Activated CD4-positive, alpha-beta memory T cell treated with anti-CD3 and anti-CD28 coated beads, Interleukin-2, amount 10 ng/mL, durations not matched to agents 7 days and 5 days (primary cell): Measurements from ENCODE around the gene ME1. TPM values are rescaled to one million over a fixed set of nuclear protein-coding genes. Genes with fewer than 3 reads are reported as not detected.
"Not testable (repeated sequence)": the region's sequence is repeated elsewhere in the genome, so short reads cannot be mapped to it uniquely, and the experiment has no call there.

Experiments used
- CTCF ChIA-PET: fragments of 350-600 bp; sonication (Branson Sonifier 250); formaldehyde crosslinking; loops from one replicate; lab custom pipeline; 2021; ENCODE audit warnings: antibody characterized with exemption, inconsistent platforms; lab: Charles Lee
- POLR2A ChIA-PET: fragments of 350-600 bp; sonication (Branson Sonifier 250); formaldehyde crosslinking; loops from one replicate; lab custom pipeline; 2021; ENCODE audit warnings: antibody characterized with exemption; lab: Charles Lee
- DNase-seq: peaks from one replicate; pipeline ENCODE4 v3.0.0-alpha.2; 2020
- H3K27ac Mint-ChIP-seq: one replicate; pipeline ENCODE4 v1.8.0; 2021; ENCODE audit warnings: mild to moderate bottlenecking, mixed read lengths
- H3K27me3 Mint-ChIP-seq: one replicate; pipeline ENCODE4 v1.8.0; 2021; ENCODE audit warnings: mixed read lengths
- H3K36me3 Mint-ChIP-seq: one replicate; pipeline ENCODE4 v1.8.0; 2021; ENCODE audit warnings: low read depth, mixed read lengths
- H3K4me1 Mint-ChIP-seq: one replicate; pipeline ENCODE4 v1.8.0; 2021; ENCODE audit warnings: mixed read lengths
- H3K4me3 Mint-ChIP-seq: one replicate; pipeline ENCODE4 v1.8.0; 2021; ENCODE audit warnings: mild to moderate bottlenecking, mixed read lengths
- H3K9me3 Mint-ChIP-seq: one replicate; pipeline ENCODE4 v1.8.0; 2021; ENCODE audit warnings: mixed read lengths
- total RNA-seq, 2 experiments: library from RNA; stranded (reverse); gene quantifications; one replicate each; pipeline ENCODE4 v1.2.3, GENCODE V29; 2021

Gene ME1
- total RNA-seq, 2 experiments from 2014 or later = 0.10 to 0.13 TPM

DNA sequence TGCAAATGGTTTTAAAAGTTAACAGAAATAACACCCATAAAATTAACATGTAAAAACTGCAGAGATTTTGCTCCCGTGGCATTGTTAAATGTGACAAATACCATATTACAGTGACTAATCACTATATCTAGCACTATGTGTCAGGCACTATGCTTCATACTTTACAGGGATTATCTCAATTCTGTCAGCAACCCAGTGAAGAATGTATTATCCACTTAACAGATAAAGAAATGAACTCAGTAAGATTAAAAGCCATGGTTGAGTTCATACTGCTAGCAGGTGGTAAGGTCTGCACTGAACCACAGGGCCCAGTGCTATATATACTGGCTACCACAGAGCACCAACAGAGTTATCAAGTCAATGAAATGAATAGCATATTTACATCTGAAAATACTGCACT is 172.3 kb downstream of the ME1 start:
- no peaks in the 10 kb centered on the region for H3K4me1 Mint-ChIP-seq
- no peak overlapping the region for H3K27ac Mint-ChIP-seq
- H3K36me3 Mint-ChIP-seq = no peaks in the 10 kb centered on the region
- peaks cover 2% of the 10 kb centered on the region for H3K9me3 Mint-ChIP-seq
- DNase-seq = no peak
- peaks cover 4% of the 10 kb centered on the region for H3K27me3 Mint-ChIP-seq
- ChIA-PET POLR2A (no interaction called here), CTCF (no interaction called here)
- H3K4me3 Mint-ChIP-seq = no peak overlapping the region

DNA sequence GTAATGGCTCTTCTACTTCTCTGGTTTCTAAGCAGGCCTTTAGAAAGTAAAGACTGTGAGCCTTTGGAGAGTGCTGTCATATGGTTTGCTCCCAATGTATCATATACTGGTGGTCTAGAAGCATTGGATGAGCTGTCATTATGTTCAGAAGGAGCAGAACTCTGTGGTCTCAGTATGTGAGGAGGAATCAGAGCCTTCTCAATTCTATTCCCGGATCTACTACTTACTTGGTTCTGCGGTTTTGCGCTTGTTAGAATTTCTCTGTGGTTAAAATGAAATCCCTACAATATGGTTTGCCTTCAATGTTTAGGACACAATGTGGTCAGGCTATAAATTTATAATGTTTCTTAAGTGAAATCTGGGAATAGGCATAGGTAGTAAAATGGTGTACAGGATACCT is 173.1 kb downstream of the ME1 start:
- no peak for DNase-seq
- H3K4me3 Mint-ChIP-seq = no peak overlapping the region
- no peaks in the 10 kb centered on the region for H3K4me1 Mint-ChIP-seq
- ChIA-PET POLR2A (no interaction called here), CTCF (no interaction called here)
- H3K9me3 Mint-ChIP-seq = peaks cover 2% of the 10 kb centered on the region
- peaks cover 4% of the 10 kb centered on the region for H3K27me3 Mint-ChIP-seq
- H3K36me3 Mint-ChIP-seq = no peaks in the 10 kb centered on the region
- H3K27ac Mint-ChIP-seq = no peak overlapping the region

DNA sequence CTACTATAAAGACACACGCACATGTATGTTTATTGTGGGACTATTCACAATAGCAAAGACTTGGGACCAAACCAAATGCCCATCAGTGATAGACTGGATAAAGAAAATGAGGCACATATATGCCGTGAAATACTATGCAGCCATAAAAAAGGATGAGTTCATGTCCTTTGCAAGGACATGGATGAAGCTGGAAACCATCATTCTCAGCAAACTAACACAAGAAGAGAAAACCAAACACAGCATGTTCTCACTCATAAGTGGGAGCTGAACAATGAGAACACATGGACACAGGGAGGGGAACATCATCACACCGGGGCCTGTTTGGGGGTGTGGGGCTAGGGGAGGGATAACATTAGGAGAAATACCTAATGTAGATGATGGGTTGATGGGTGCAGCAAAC is 174.1 kb downstream of the ME1 start:
- H3K36me3 Mint-ChIP-seq, H3K27me3 Mint-ChIP-seq, DNase-seq, CTCF ChIA-PET, POLR2A ChIA-PET, H3K4me3 Mint-ChIP-seq, H3K4me1 Mint-ChIP-seq, H3K27ac Mint-ChIP-seq, H3K9me3 Mint-ChIP-seq: not testable (repeated sequence)

DNA sequence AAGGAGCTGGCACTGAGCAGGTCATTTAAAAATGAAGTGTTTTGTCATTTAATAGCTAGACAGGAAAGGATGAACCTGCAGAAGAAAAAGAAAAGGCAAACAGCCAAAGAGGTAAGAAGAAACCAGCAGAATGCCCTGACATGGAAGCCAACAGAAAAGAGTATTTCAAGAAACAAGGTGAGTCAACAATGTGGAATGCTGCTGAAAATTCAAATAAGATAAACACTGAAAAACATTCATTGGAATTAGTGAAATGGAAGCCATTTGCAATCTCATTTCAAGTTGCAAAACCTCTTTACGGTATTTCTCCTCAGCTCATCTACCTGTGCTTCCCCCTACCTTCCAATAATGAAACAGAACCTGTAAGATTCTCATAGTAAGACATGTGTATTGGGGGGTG is 178.1 kb downstream of the ME1 start:
- POLR2A ChIA-PET = no interaction called here
- H3K4me1 Mint-ChIP-seq = no peaks in the 10 kb centered on the region
- CTCF ChIA-PET = no interaction called here
- no peaks in the 10 kb centered on the region for H3K9me3 Mint-ChIP-seq
- no peak overlapping the region for H3K4me3 Mint-ChIP-seq
- H3K36me3 Mint-ChIP-seq = no peaks in the 10 kb centered on the region
- no peak overlapping the region for H3K27ac Mint-ChIP-seq
- no peak for DNase-seq
- peaks cover 2% of the 10 kb centered on the region for H3K27me3 Mint-ChIP-seq

DNA sequence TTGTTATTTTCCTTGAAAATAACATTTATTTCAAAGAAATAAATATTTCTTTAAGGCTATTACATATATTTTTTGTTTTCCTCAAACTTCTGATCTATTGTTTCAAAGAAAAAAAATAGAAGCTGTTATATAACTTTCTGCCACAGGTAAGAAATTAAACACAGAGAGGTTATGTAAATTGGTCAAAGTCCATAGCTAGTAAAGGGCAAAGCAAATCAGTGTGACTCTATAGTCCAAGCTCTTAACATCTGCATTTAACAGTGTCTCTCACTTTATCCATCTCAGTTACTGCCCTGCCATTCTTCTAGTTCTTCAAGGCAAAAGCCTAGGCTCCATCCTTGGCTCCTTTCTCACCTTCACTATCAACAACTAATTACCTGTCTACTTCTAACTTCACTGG is 180.6 kb downstream of the ME1 start:
- ChIA-PET POLR2A (no interaction called here), CTCF (no interaction called here)
- H3K27me3 Mint-ChIP-seq = peaks cover 2% of the 10 kb centered on the region
- no peak for DNase-seq
- H3K27ac Mint-ChIP-seq = no peak overlapping the region
- no peaks in the 10 kb centered on the region for H3K4me1 Mint-ChIP-seq
- no peak overlapping the region for H3K4me3 Mint-ChIP-seq
- no peaks in the 10 kb centered on the region for H3K9me3 Mint-ChIP-seq
- no peaks in the 10 kb centered on the region for H3K36me3 Mint-ChIP-seq

DNA sequence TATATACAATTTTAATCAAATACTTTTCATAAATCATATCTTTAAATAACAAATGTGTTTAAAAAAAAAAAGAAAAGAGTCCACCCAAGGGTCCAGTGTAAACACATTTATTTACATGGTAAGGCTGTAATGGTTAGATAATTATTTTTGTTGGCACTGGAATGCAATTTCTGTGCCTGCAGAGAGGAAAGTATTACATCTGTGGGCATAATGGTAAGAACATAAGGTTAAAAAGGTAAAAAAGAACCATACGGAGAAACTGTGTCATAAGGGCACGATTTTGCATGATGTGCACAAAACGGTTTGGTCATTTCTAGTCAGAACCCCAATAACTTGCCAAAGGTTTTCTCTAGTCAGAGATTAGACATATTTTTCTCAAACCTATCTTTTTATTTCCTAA is 183.4 kb downstream of the ME1 start:
- Mint-ChIP-seq H3K4me3 (no peak overlapping the region), H3K4me1 (no peaks in the 10 kb centered on the region), H3K27ac (no peak overlapping the region), H3K9me3 (no peaks in the 10 kb centered on the region), H3K27me3 (peaks cover under 1% of the 10 kb centered on the region), H3K36me3 (no peaks in the 10 kb centered on the region)
- POLR2A ChIA-PET = no interaction called here
- no peak for DNase-seq
- CTCF ChIA-PET = no interaction called here

DNA sequence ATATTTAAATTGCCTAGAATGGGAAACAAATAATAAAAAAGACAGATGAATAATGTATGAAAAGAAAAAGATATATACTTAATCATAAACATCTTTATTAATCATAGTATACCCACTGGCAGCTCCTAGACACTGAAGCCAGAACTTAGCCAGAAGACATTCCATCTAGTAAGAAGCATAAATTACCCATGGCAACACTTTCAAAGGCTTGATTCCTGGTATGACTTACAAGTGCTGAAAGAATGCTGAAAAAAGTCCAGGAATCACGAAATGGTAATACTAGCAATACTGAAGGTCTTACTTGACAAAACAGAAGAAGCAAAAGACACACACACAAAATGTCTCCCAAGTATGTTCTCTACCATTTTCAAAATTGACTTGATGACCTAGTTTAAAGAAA is 199.7 kb downstream of the ME1 start:
- Mint-ChIP-seq H3K4me1 (no peaks in the 10 kb centered on the region), H3K27me3 (peaks cover 8% of the 10 kb centered on the region), H3K9me3 (no peaks in the 10 kb centered on the region), H3K27ac (no peak overlapping the region), H3K4me3 (no peak overlapping the region), H3K36me3 (no peaks in the 10 kb centered on the region)
- ChIA-PET POLR2A (no interaction called here), CTCF (interaction anchor here (1.0 kb wide), 1 partner anchor 284 kb away, joined by 3 read pairs; no protein-coding TSS in a partner anchor)
- no peak for DNase-seq

DNA sequence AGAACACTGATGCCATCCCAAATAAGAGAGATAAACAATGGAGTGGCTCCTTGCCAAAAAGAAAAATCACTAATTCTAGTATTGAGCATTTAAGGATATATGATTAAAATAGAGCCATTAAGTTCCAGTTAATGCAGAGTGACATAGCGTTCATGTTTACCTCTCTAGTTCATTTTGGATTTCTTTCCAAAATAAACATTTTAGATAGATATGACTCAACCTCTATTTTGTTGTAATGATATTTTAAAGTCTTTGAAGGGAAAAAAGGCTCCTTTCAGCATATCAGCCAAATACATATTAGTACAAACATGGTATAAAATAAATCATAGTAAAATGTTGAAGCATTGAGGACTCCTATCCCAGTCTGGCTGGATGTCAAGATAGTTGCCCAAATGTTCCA is 204.3 kb downstream of the ME1 start:
- Mint-ChIP-seq H3K36me3 (no peaks in the 10 kb centered on the region), H3K27ac (no peak overlapping the region), H3K4me3 (no peak overlapping the region), H3K9me3 (no peaks in the 10 kb centered on the region), H3K4me1 (no peaks in the 10 kb centered on the region), H3K27me3 (peaks cover 3% of the 10 kb centered on the region)
- ChIA-PET CTCF (interaction anchor here (2.0 kb wide), 1 partner anchor 286 kb away, joined by 5 read pairs; the partner anchor contains the start of gene PRSS35), POLR2A (no interaction called here)
- DNase-seq = no peak

DNA sequence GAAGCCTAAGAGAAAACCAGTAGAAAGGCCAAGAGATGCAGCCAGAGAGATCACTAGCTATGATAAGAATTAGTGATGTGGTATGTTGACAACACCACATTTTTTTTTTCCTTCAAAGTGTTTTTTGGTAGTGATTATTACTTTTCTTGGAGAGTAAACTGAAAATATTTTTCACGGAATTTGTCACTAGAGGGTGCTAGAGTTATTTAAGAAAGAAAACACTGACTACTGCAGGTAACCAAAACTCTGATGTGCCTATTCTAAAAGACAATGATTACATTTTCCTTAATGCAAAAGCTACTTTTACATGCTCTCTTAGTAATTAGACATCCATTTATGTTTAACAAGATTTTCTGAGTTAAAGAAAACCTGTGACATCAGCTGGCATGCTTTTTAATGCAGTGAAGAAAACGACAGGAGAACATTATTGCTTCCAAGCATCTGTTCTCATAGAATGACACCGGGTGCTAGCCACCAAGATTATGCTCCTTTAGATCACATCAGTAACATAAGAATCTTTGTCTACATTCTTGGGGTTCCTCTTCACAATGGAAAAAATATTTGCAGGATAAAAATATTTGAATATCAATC is 208.9 kb downstream of the ME1 start:
- Mint-ChIP-seq H3K27me3 (no peaks in the 10 kb centered on the region), H3K4me3 (no peak overlapping the region), H3K4me1 (no peaks in the 10 kb centered on the region), H3K36me3 (no peaks in the 10 kb centered on the region), H3K27ac (no peak overlapping the region), H3K9me3 (no peaks in the 10 kb centered on the region)
- ChIA-PET POLR2A (no interaction called here), CTCF (interaction anchor here (0.7 to 5.3 kb wide), 14 partner anchors 8 to 314 kb away, joined by 3 to 72 read pairs (median 4); partner anchors contain the start of genes DOP1A, PRSS35 and UBE3D)
- DNase-seq = no peak

DNA sequence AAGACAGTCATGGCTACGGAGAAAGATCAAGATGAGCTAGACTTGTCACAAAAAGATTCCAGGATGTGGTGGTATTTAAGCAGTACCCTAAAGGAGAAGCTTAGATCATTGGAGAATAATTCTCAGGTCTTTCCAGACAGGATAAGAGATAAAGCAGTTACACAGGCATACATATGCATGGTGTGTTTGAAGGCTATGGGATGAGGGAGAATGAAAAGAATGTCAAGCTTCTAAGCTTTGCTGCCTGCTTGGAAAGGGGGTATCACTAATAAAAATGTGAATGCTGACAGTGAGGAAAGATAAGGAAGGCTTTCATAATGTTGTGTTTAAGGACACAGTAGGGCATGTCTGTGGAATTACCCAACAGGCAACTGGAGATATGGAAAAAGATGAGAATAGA is 209.6 kb downstream of the ME1 start:
- ChIA-PET POLR2A (interaction anchor here (0.7 kb wide), 1 partner anchor 11 kb away, joined by 3 read pairs; no protein-coding TSS in a partner anchor), CTCF (interaction anchor here (0.9 to 5.3 kb wide), 8 partner anchors 9 to 315 kb away, joined by 3 to 72 read pairs (median 4); partner anchors contain the start of genes DOP1A, PRSS35 and UBE3D)
- no peaks in the 10 kb centered on the region for H3K9me3 Mint-ChIP-seq
- H3K4me3 Mint-ChIP-seq = no peak overlapping the region
- no peak for DNase-seq
- no peak overlapping the region for H3K27ac Mint-ChIP-seq
- no peaks in the 10 kb centered on the region for H3K36me3 Mint-ChIP-seq
- H3K27me3 Mint-ChIP-seq = no peaks in the 10 kb centered on the region
- no peaks in the 10 kb centered on the region for H3K4me1 Mint-ChIP-seq

DNA sequence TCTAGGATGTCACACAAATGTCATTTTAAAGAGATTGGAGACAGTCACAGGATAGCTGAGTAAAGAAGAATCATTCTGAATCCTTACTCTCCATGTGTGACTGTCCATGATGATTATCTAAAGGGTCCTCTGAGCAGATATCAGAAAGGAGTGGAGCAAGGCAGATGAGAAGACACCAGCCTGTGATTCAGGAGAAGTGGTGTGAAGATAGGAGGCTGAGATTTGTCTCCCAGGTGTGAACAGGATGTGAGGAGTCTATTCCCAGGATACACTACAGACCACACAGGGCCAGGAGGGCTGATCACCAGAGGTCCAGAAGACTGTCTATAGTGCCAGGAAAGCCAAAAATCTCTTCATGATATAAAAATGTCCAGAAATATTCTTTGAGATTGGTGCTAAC is 210.7 kb downstream of the ME1 start:
- no peak for DNase-seq
- no peaks in the 10 kb centered on the region for H3K4me1 Mint-ChIP-seq
- no peaks in the 10 kb centered on the region for H3K27me3 Mint-ChIP-seq
- no peak overlapping the region for H3K4me3 Mint-ChIP-seq
- no peaks in the 10 kb centered on the region for H3K9me3 Mint-ChIP-seq
- POLR2A ChIA-PET = interaction anchor here (1.3 kb wide), 1 partner anchor 10 kb away, joined by 3 read pairs; no protein-coding TSS in a partner anchor
- no peaks in the 10 kb centered on the region for H3K36me3 Mint-ChIP-seq
- no peak overlapping the region for H3K27ac Mint-ChIP-seq
- CTCF ChIA-PET = interaction anchor here (2.2 to 11.2 kb wide), 4 partner anchors 153 to 294 kb away, joined by 12 to 228 read pairs (median 58); partner anchors contain the start of genes DOP1A, PRSS35 and UBE3D

DNA sequence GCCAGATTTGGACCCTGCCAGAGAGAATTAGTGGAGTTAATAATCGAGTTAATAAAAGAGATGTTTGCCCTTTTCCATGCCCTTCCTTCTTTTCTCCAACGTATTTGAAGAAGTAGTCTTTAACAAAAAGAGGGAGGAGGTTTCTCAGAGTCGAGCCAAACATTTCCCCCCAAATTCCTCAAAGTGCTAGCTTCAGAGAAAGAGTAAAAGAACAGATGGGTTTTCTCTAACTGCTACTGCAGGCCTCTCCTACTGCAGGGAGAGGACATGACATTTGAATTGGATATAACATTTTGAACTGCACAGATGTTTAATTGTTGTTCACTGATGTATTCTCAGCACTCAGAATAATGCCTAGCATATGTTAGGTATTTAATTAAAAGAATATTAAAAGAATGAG is 212.2 kb downstream of the ME1 start:
- ChIA-PET CTCF (interaction anchor here (2.2 to 11.2 kb wide), 2 partner anchors 152 to 296 kb away, joined by 12 to 228 read pairs; partner anchors contain the start of genes DOP1A and UBE3D), POLR2A (no interaction called here)
- Mint-ChIP-seq H3K4me1 (no peaks in the 10 kb centered on the region), H3K27me3 (peaks cover 6% of the 10 kb centered on the region), H3K4me3 (no peak overlapping the region), H3K36me3 (no peaks in the 10 kb centered on the region), H3K27ac (no peak overlapping the region), H3K9me3 (no peaks in the 10 kb centered on the region)
- no peak for DNase-seq

DNA sequence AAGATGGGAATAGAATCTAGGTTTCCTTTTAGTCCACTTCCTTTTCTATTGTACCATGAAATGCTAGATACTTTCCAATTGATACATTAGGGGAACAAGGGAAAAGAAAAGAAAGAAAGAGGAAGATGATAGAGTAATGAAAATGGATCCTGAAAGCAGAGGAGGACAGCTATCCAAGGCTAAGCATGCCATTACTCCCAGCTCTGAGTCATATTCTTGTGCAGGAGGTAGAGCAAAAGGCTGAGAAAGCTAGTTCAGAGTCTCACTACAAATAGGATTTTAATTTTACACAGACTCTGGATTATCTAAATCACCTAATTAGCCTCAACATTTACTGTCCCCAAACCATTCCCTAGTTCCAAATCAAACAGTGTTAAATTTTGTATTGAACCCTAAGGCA is 214.0 kb downstream of the ME1 start:
- Mint-ChIP-seq H3K27ac (no peak overlapping the region), H3K4me3 (no peak overlapping the region), H3K4me1 (no peaks in the 10 kb centered on the region), H3K27me3 (peaks cover 12% of the 10 kb centered on the region), H3K36me3 (no peaks in the 10 kb centered on the region), H3K9me3 (no peaks in the 10 kb centered on the region)
- DNase-seq = no peak
- ChIA-PET CTCF (interaction anchor here (0.6 to 11.2 kb wide), 3 partner anchors 23 to 150 kb away, joined by 4 to 228 read pairs (median 4); partner anchors contain the start of genes DOP1A, PGM3, RWDD2A and UBE3D), POLR2A (interaction anchor here (1.3 kb wide), 1 partner anchor 150 kb away, joined by 4 read pairs; the partner anchor contains the start of gene DOP1A)
